ENCODE results near the gene DCAF8.

DCAF8 gene

GRCh38 chr1:160261556-160261892 lies 825 bp downstream of the DCAF8 start:
- DNase-seq (ENCODE audit: low read depth), result peak; percentile 35

GRCh38 chr1:160260406-160261382 lies 1.7 kb downstream of the DCAF8 start:
- DNase-seq (ENCODE audit: low read depth), result no peak

GRCh38 chr1:160258177-160258798 lies 4.1 kb downstream of the DCAF8 start:
- no peak for DNase-seq (ENCODE audit: low read depth)

- DNase-seq (ENCODE audit: low read depth), result no peak
These were observed 4.8 kb downstream of the DCAF8 start for GRCh38 chr1:160257411-160258015.

GRCh38 chr1:160256396-160257046 lies 5.8 kb downstream of the DCAF8 start:
- DNase-seq (ENCODE audit: low read depth), result no peak

GRCh38 chr1:160255781-160256300 lies 6.5 kb downstream of the DCAF8 start:
- DNase-seq (ENCODE audit: low read depth), result no peak

- DNase-seq (ENCODE audit: low read depth), result peak; percentile 18
These were observed 10.4 kb downstream of the DCAF8 start for GRCh38 chr1:160251687-160252526.

- no peak for DNase-seq (ENCODE audit: low read depth)
These were observed 11.3 kb downstream of the DCAF8 start for GRCh38 chr1:160251011-160251410.

GRCh38 chr1:160247053-160247452 lies 15.3 kb downstream of the DCAF8 start:
- no peak for DNase-seq (ENCODE audit: low read depth)

- DNase-seq (ENCODE audit: low read depth), result no peak
These were observed 16.9 kb downstream of the DCAF8 start for GRCh38 chr1:160245434-160245833.

- no peak for DNase-seq (ENCODE audit: low read depth)
These were observed 18.1 kb downstream of the DCAF8 start for GRCh38 chr1:160244209-160244608.

GRCh38 chr1:160243767-160244166 lies 18.6 kb downstream of the DCAF8 start:
- DNase-seq (ENCODE audit: low read depth), result no peak

- DNase-seq (ENCODE audit: low read depth), result no peak
These were observed 22.6 kb downstream of the DCAF8 start for GRCh38 chr1:160239582-160240299.

GRCh38 chr1:160238408-160238807 lies 23.9 kb downstream of the DCAF8 start:
- DNase-seq (ENCODE audit: low read depth), result no peak

- DNase-seq (ENCODE audit: low read depth), result no peak
These were observed 24.8 kb downstream of the DCAF8 start for GRCh38 chr1:160237558-160237957.

- no peak for DNase-seq (ENCODE audit: low read depth)
These were observed 25.5 kb downstream of the DCAF8 start for GRCh38 chr1:160236806-160237205.

GRCh38 chr1:160232911-160233310 lies 29.4 kb downstream of the DCAF8 start:
- DNase-seq (ENCODE audit: low read depth), result no peak

- no peak for DNase-seq (ENCODE audit: low read depth)
These were observed 33.9 kb downstream of the DCAF8 start for GRCh38 chr1:160228431-160228830.

GRCh38 chr1:160227561-160227960 lies 34.8 kb downstream of the DCAF8 start:
- no peak for DNase-seq (ENCODE audit: low read depth)

- DNase-seq (ENCODE audit: low read depth), result no peak
These were observed 35.3 kb downstream of the DCAF8 start for GRCh38 chr1:160227034-160227433.

- DNase-seq (ENCODE audit: low read depth), result no peak
These were observed 35.7 kb downstream of the DCAF8 start for GRCh38 chr1:160226623-160227022.

Data from stimulated activated CD8-positive, alpha-beta memory T cell treated with anti-CD3 and anti-CD28 coated beads, Interleukin-15, amount 100 ng/mL, for 1 hour (primary cell).